ENCODE measurements around the gene SMCHD1. TPM values are rescaled to one million over a fixed set of nuclear protein-coding genes. Genes with fewer than 3 reads are reported as not detected.

SMCHD1 gene
- total RNA-seq, 4 donors from 2014 or later: 85.1 to 142 (median 91.7) TPM

DNA sequence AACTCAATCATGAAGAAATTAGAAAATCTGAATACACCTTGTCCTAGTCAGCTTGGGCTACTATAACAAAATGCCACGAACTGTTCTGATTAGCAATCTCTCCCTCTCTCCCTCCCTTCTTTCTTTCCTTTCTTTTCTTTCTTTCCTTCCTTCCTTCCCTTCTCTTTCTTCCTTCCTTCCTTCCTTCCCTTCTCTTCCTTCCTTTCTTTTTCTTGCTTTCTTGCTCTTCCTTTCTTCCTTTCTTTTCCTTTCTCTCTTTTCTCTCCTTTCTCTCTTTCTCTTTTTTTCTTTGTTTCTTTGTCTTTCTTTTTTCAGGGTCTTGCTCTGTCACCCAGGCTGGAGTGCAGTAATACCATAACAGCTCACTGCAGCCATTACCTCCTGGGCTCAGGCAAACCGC is 167.7 kb downstream of the SMCHD1 start:
- TF ChIP-seq, protein P1, sequence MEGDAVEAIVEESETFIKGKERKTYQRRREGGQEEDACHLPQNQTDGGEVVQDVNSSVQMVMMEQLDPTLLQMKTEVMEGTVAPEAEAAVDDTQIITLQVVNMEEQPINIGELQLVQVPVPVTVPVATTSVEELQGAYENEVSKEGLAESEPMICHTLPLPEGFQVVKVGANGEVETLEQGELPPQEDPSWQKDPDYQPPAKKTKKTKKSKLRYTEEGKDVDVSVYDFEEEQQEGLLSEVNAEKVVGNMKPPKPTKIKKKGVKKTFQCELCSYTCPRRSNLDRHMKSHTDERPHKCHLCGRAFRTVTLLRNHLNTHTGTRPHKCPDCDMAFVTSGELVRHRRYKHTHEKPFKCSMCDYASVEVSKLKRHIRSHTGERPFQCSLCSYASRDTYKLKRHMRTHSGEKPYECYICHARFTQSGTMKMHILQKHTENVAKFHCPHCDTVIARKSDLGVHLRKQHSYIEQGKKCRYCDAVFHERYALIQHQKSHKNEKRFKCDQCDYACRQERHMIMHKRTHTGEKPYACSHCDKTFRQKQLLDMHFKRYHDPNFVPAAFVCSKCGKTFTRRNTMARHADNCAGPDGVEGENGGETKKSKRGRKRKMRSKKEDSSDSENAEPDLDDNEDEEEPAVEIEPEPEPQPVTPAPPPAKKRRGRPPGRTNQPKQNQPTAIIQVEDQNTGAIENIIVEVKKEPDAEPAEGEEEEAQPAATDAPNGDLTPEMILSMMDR (IDR thresholded peaks at IDR 0.05; ENCODE audit: low read depth): no peak

DNA sequence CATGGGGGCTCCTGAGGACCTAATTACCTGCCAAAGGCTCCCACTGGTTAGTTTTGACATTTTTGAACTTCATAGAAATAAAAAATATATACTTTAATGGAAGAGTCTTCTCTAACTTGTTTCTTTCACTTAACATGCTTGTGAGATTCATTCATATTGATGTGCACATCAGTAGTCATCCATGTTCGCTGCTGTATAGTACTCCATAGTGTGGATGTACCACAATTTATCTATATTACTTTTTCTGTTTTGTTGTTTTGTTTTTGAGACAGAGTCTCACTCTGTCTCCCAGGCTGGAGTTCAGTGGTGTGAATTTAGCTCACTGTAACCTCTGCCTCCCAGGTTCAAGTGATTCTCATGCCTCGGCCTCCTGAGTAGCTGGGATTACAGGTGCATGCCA is 168.4 kb downstream of the SMCHD1 start:
- TF ChIP-seq, protein P1 (IDR thresholded peaks at IDR 0.05; ENCODE audit: low read depth): no peak

DNA sequence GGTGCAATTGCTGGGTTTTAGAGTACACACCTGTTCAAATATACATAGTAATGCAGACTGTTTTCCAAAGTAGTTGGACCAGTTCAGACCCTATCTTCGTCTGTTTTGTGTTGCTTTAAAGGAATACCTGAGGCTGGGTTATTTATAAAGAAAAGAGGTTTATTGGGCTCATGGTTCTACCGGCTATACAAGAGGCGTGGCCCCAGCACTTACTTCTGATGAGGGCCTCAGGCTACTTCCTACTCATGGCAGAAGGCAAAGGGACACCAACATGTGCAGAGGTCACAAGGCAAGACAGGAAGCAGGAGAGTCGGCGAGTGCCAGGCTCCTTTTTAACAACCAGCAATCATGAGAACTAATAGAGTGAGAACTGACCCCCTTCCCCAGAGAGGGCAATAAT is 169.3 kb downstream of the SMCHD1 start:
- TF ChIP-seq, protein P1 (IDR thresholded peaks at IDR 0.05; ENCODE audit: low read depth): no peak

DNA sequence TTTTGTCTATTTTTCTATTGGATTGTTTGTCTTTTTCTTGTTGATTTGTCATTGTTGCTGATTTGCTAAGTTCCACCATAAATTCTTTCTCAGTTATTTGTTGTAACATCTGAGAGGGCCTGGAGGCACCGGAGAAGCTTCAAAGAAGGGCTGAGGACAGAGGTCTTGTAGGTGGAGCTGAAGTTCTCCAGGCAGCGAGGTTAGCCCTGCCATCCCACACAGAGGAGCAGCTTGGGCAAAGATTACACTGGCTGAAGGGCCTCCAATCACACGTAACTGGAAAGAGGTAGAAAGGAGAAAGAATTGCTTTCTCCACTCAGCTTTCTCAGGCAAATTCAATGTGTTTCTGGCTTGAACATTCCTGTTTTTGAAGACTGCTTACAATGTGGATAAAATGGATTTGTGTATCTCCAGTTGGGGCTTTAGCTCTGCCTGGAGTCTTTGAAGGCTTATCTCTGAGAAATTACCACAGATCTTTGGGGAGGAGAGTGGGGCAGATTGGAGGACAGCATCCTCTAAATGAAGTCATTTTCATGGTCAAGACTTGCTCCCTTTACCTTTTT is 170.2 kb downstream of the SMCHD1 start:
- TF ChIP-seq, protein P1 (IDR thresholded peaks at IDR 0.05; ENCODE audit: low read depth): no peak

DNA sequence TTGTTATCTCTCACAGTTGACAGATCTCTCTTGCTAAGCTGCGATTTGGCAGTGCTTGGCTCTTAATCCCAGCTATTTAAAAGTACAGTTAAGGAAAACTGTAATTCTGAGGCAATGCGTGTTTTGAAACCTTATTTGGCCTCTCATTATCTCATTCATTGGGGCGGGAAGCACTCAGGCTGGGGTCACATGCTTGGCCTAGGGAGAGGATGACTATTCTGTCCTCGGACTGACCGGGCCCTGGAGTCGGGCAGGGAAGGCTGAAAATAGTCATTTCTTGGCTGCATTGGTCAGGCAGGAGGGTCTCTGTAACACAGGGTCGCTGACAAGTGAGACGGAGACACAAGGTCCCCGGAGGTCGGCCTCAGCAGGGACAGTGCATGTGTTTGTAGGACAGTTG is 171.1 kb downstream of the SMCHD1 start:
- TF ChIP-seq, protein P1 (IDR thresholded peaks at IDR 0.05; ENCODE audit: low read depth): no peak

DNA sequence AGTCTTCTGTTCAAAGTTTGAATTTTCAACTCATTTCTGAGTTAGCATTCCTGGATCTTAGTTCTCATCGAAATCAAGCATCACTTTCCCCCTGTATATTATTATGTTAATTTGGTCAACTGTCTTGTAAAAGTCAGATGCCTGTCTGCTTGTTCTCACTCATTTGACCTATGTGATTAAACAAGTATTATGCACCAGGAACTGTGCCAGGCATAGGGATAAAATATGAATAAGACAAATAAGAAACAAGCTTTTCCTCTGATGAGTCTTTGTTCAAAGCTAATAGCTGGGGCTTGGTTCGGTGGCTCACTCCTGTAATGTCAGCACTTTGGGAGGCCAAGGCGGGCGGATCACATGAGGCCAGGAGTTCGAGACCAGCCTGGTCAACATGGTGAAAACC is 171.5 kb downstream of the SMCHD1 start:
- TF ChIP-seq, protein P1 (IDR thresholded peaks at IDR 0.05; ENCODE audit: low read depth): no peak

DNA sequence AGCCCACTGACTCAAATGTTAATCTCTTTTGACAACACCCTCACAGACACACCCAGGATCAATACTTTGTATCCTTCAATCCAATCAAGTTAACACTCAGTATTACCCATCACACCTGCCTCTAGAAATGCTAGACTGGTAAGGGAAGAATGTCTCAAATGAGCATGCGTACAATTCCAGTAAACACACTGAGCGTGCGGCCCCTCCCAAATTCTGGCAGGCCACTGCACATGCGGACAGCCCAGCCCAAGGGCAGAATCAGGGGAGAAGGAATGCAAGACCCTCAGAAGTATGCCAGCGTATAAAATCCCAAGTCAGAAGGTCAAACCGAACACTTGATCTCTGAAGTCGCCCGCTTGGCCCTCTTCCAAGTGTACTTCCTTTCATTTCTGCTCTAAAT is 183.7 kb downstream of the SMCHD1 start:
- TF ChIP-seq, protein P1 (IDR thresholded peaks at IDR 0.05; ENCODE audit: low read depth): no peak

Data from subcutaneous adipose tissue (tissue), 4 donors.